ENCODE measurements around the gene TXNDC15. TPM values are rescaled to one million over a fixed set of nuclear protein-coding genes. Genes with fewer than 3 reads are reported as not detected.

The TXNDC15 gene
- total RNA-seq, 1 donor from 2014 or later = 92.3 TPM

DNA sequence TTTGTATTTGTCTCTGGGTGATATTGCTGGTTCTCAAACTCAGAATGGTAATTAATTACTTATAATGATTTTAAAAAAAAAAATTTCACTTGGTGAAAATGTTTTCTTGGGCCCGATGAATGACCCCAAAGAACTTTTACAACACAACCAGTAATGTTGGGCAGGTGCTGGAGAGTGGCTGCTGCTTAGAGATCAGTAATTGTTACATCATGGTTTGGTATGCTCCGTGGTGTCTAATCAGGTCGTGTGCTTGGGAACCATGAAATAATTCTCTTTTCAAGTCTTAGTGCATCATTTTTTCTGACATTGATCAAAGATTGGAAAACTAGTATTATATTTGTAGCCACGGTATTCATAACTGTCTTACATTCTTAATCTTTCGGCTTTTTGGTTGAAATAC is 60.0 kb downstream of the TXNDC15 start:
- no peak for DNase-seq (ENCODE audit: extremely low spot score in 2 of 2)
- intact Hi-C loops (cut with DNase I) = no loop called here
- H3K4me3 ChIP-seq = no peak overlapping the region
- H3K27me3 ChIP-seq = no peaks in the 10 kb centered on the region
- H3K36me3 ChIP-seq = peaks cover 0 to 20% of the 10 kb centered on the region in 2 donors
- no peaks in the 10 kb centered on the region for H3K4me1 ChIP-seq
- no peak overlapping the region for H3K27ac ChIP-seq
- no peaks in the 10 kb centered on the region for H3K9me3 ChIP-seq
- TF ChIP-seq POLR2A (IDR thresholded peaks at IDR 0.05) (no peak), POLR2AphosphoS5 (IDR thresholded peaks at IDR 0.05; ENCODE audit: insufficient read depth in 1 of 2, low read depth in 1 of 2) (no peak)
- TF ChIP-seq, protein P1, sequence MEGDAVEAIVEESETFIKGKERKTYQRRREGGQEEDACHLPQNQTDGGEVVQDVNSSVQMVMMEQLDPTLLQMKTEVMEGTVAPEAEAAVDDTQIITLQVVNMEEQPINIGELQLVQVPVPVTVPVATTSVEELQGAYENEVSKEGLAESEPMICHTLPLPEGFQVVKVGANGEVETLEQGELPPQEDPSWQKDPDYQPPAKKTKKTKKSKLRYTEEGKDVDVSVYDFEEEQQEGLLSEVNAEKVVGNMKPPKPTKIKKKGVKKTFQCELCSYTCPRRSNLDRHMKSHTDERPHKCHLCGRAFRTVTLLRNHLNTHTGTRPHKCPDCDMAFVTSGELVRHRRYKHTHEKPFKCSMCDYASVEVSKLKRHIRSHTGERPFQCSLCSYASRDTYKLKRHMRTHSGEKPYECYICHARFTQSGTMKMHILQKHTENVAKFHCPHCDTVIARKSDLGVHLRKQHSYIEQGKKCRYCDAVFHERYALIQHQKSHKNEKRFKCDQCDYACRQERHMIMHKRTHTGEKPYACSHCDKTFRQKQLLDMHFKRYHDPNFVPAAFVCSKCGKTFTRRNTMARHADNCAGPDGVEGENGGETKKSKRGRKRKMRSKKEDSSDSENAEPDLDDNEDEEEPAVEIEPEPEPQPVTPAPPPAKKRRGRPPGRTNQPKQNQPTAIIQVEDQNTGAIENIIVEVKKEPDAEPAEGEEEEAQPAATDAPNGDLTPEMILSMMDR (IDR thresholded peaks at IDR 0.05) = no peak

DNA sequence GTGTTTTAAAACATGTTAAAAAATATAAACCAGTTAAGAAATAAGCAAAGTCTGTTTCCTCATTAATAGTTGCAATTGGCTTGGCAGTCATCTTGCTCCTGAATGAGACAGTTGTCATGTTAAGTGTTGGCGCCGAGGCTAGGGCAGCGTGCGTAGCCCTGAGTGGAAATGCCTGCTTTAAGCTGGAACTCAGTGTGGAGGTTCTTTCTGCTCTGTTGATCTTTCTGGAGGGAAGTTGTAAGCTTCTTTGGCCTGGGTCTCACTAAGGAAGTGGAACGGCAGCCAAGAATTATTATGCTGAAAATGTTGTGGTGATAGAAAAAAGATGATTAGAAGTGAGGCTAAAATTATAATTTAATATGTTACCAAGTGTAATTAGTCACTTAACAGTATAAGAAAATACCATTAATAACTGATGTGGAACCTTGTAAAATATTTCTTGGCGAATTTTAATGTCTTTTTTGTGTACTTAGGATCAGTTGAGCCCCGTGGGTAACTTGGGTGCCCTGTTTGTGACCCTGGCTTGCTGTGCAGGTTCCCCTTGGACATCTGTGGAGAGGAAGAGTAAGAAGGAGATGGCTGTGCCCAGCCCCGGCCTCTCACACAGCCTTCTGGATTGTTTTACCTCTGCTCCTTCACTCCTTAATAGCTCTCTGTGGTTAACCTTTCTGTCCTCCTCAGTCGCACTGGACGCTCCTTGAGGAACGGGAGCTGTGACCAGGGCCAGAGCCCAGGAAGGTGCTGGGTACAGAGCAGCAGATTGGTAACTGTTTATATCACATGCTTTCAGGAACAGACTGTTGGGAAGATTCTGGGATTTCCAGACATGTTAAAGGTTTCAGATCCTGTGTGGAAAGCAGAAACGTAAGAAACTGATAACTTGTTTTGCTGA is 61.8 kb downstream of the TXNDC15 start:
- Histone ChIP-seq H3K36me3 (peaks cover 0 to 14% of the 10 kb centered on the region in 2 donors), H3K9me3 (no peaks in the 10 kb centered on the region), H3K27ac (no peak overlapping the region), H3K27me3 (no peaks in the 10 kb centered on the region), H3K4me1 (no peaks in the 10 kb centered on the region), H3K4me3 (no peak overlapping the region)
- TF ChIP-seq POLR2A (IDR thresholded peaks at IDR 0.05) (no peak), POLR2AphosphoS5 (IDR thresholded peaks at IDR 0.05; ENCODE audit: insufficient read depth in 1 of 2, low read depth in 1 of 2) (no peak)
- TF ChIP-seq, protein P1 (IDR thresholded peaks at IDR 0.05) = no peak
- no peak for DNase-seq (ENCODE audit: extremely low spot score in 2 of 2)
- intact Hi-C loops (cut with DNase I) = no loop called here

DNA sequence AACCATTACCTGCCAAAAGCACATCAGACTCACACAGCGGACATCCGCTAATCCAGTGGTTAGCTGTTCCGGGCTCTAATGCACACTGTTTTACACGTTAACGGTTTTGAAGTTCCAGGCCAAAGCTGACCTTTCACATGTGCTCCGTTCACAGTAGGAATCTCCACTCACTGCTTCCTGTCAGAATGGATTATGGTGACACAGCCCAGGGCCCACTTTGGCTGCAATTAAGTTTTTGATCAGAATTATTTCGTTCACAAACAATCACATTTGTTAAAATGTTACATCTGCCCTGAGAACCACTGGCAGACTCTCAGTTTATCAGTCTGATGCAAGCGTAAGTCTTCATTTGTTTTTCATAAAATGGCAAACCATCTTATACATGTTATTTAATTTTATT is 63.4 kb downstream of the TXNDC15 start:
- Histone ChIP-seq H3K4me3 (no peak overlapping the region), H3K9me3 (no peaks in the 10 kb centered on the region), H3K27ac (no peak overlapping the region), H3K4me1 (no peaks in the 10 kb centered on the region), H3K36me3 (peaks cover 0 to 8% of the 10 kb centered on the region in 2 donors), H3K27me3 (no peaks in the 10 kb centered on the region)
- TF ChIP-seq, protein P1 (IDR thresholded peaks at IDR 0.05) = no peak
- TF ChIP-seq POLR2A (IDR thresholded peaks at IDR 0.05) (no peak), POLR2AphosphoS5 (IDR thresholded peaks at IDR 0.05; ENCODE audit: insufficient read depth in 1 of 2, low read depth in 1 of 2) (no peak)
- intact Hi-C loops (cut with DNase I) = no loop called here
- no peak for DNase-seq (ENCODE audit: extremely low spot score in 2 of 2)

DNA sequence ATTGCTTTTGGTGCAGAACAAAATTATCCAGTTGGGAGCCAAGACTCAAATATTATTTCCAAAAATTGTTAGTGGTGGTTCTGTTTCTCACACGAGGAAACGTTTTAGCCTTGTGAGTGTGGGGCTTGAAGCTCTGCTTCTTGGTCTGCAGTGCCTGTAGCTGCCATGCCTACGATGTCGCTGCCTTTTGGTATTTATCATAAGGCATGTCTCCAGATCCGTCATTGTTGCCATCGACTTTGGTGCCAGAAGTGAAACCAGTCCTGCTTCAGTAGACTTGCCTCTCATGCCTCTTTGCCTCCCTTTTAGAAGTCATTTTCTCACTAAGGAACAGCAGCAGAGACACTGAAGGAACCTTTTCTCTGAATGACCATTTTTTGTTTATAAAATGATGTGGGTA is 63.9 kb downstream of the TXNDC15 start:
- no peak overlapping the region for H3K4me3 ChIP-seq
- H3K4me1 ChIP-seq = no peaks in the 10 kb centered on the region
- no peaks in the 10 kb centered on the region for H3K9me3 ChIP-seq
- TF ChIP-seq POLR2A (IDR thresholded peaks at IDR 0.05) (no peak), POLR2AphosphoS5 (IDR thresholded peaks at IDR 0.05; ENCODE audit: insufficient read depth in 1 of 2, low read depth in 1 of 2) (no peak)
- TF ChIP-seq, protein P1 (IDR thresholded peaks at IDR 0.05) = no peak
- no peak overlapping the region for H3K27ac ChIP-seq
- peaks cover 0 to 8% of the 10 kb centered on the region in 2 donors for H3K36me3 ChIP-seq
- no peaks in the 10 kb centered on the region for H3K27me3 ChIP-seq
- intact Hi-C loops (cut with DNase I) = no loop called here
- DNase-seq (ENCODE audit: extremely low spot score in 2 of 2) = no peak

DNA sequence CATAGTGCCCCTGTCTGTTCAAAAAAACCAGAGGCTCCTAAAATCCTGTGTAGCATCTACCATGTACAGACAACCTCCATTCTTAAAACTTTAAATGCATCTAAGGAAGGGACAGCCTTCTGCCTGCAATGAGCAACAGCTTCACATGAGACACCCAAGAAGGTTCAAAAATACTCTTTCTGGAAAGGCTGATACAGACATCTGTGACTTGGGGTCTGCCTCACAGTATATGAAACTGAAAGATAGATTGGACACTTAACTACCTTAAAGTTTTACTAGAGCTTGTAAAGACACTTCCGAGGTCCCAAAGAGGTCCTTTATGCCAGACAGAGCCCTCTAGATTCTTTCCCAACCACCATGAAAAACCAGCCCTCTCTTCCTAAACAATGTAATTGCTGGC is 65.3 kb downstream of the TXNDC15 start:
- TF ChIP-seq POLR2A (IDR thresholded peaks at IDR 0.05) (no peak), POLR2AphosphoS5 (IDR thresholded peaks at IDR 0.05; ENCODE audit: insufficient read depth in 1 of 2, low read depth in 1 of 2) (no peak)
- TF ChIP-seq, protein P1 (IDR thresholded peaks at IDR 0.05) = no peak
- Histone ChIP-seq H3K9me3 (no peaks in the 10 kb centered on the region), H3K4me1 (no peaks in the 10 kb centered on the region), H3K36me3 (peaks cover 0 to 8% of the 10 kb centered on the region in 2 donors), H3K27ac (no peak overlapping the region), H3K4me3 (no peak overlapping the region), H3K27me3 (no peaks in the 10 kb centered on the region)
- intact Hi-C loops (cut with DNase I) = no loop called here
- DNase-seq (ENCODE audit: extremely low spot score in 2 of 2) = no peak
